ENCODE data around the gene SYNM. TPM values are rescaled to one million over a fixed set of nuclear protein-coding genes. Genes with fewer than 3 reads are reported as not detected.

The SYNM gene
- total and polyA plus RNA-seq, 2 of the 8 experiments (the other 6 are each of a cell fraction or from before 2014, with no cell fraction given) = 0.89 to 2.0 TPM

GRCh38 chr15:99085413-99086326, 19.2 kb upstream of the SYNM start:
- Histone ChIP-seq H3K4ac (replicated peaks; ENCODE audit: insufficient read length, low read depth, low read length) (no peak overlapping the region), H3K4me3 (ENCODE audit: extremely low read depth in 1 of 4, insufficient read depth in 2 of 4, low read depth in 3 of 4, low read length in 4 of 4) (no peak overlapping the region), H2BK15ac (ENCODE audit: low read length) (no peak overlapping the region), H2BK5ac (ENCODE audit: low read depth, low read length) (no peak overlapping the region), H2BK12ac (ENCODE audit: low read depth, low read length) (no peak overlapping the region), H4K5ac (ENCODE audit: insufficient read length, low read depth, low read length) (no peak overlapping the region), H4K8ac (ENCODE audit: extremely low read depth, insufficient read depth, low read length) (no peak overlapping the region), H3K4me1 (replicated peaks in 1 of 4; ENCODE audit: control insufficient read depth in 3 of 4, insufficient read depth in 4 of 4, low read length in 3 of 4) (peaks cover 0 to 5% (median 3%) of the 10 kb centered on the region in 4 experiments; a peak in 3 of 7 replicates), H2AK5ac (ENCODE audit: low read depth, low read length) (no peak overlapping the region), H3K23ac (ENCODE audit: insufficient read length) (no peak overlapping the region), H3K56ac (replicated peaks; ENCODE audit: insufficient read length, low read depth, low read length) (no peak overlapping the region), H3K27ac (ENCODE audit: low read depth, low read length) (no peak overlapping the region), H3K79me2 (ENCODE audit: control insufficient read depth in 1 of 2, insufficient read depth in 2 of 2, low read length in 2 of 2) (no peaks in the 10 kb centered on the region), H3K14ac (ENCODE audit: insufficient read length) (no peak overlapping the region), H3K23me2 (ENCODE audit: low read depth, low read length) (no peaks in the 10 kb centered on the region), H2BK120ac (replicated peaks; ENCODE audit: low read depth, low read length) (no peak overlapping the region), H2BK20ac (ENCODE audit: low read length) (no peak overlapping the region), H4K91ac (replicated peaks; ENCODE audit: insufficient read length, low read length) (no peak overlapping the region), H3K27me3 (replicated peaks in 1 of 4; ENCODE audit: control insufficient read depth in 3 of 4, extremely low read depth in 1 of 4, insufficient read depth in 3 of 4, low read length in 3 of 4) (no peaks in the 10 kb centered on the region), H3K36me3 (ENCODE audit: control insufficient read depth in 2 of 4, insufficient read depth in 4 of 4, low read length in 3 of 4) (no peaks in the 10 kb centered on the region), H3K9ac (replicated peaks in 1 of 4; ENCODE audit: extremely low read depth in 1 of 4, low read depth in 3 of 4, low read length in 3 of 4) (no peak overlapping the region), H3K18ac (ENCODE audit: extremely low read depth, low read length) (no peak overlapping the region), H4K20me1 (replicated peaks in 1 of 2; ENCODE audit: control insufficient read depth in 1 of 2, insufficient read depth in 2 of 2, low read length in 2 of 2) (no peaks in the 10 kb centered on the region), H3K9me3 (ENCODE audit: insufficient read depth in 2 of 2, low read depth in 1 of 2, low read length in 1 of 2) (no peaks in the 10 kb centered on the region; a peak in 1 of 4 replicates), H2AFZ (ENCODE audit: low read length) (no peak overlapping the region), H3K4me2 (ENCODE audit: insufficient read depth in 1 of 2, low read depth in 2 of 2, low read length in 2 of 2) (no peak overlapping the region), H3K79me1 (ENCODE audit: low read depth, low read length) (no peaks in the 10 kb centered on the region)
- POLR2A ChIA-PET (ENCODE audit: partially characterized antibody) = no interaction called here
- no peak for TF ChIP-seq KDM4A (IDR thresholded peaks at IDR 0.05; ENCODE audit: low read depth, low read length, severe bottlenecking)
- TF ChIP-seq RNF2 (IDR thresholded peaks at IDR 0.05; ENCODE audit: borderline replicate concordance, low read depth, low read length, missing control alignments, poor library complexity, severe bottlenecking) = no peak
- no peak for TF ChIP-seq E2F6 (IDR thresholded peaks at IDR 0.05)
- TF ChIP-seq SAP30 (IDR thresholded peaks at IDR 0.05; ENCODE audit: insufficient read depth, insufficient replicate concordance, low read length) = no peak
- no peak for TF ChIP-seq GTF2F1 (IDR thresholded peaks at IDR 0.05; ENCODE audit: borderline replicate concordance, low read depth, low read length)
- no peak for TF ChIP-seq JUND (IDR thresholded peaks at IDR 0.05; ENCODE audit: low read length)
- TF ChIP-seq TAF7 (optimal IDR thresholded peaks at IDR 0.05; ENCODE audit: borderline replicate concordance, low read depth, low read length) = no peak
- TF ChIP-seq TCF12 (IDR thresholded peaks at IDR 0.05; ENCODE audit: low read depth, low read length) = no peak
- CTCF ChIA-PET (ENCODE audit: partially characterized antibody) = interaction anchor here (0.7 to 2.5 kb wide), 6 partner anchors 9 to 1187 kb away, joined by 3 to 12 read pairs (median 3); no protein-coding TSS in a partner anchor
- DNase-seq (ENCODE audit: low read depth in 1 of 2, low spot score in 2 of 2) = no peak
- FAIRE-seq = no peak
- WGBS, 2 experiments (ENCODE audit: extremely low coverage in 1 of 2, insufficient coverage in 1 of 2, insufficient read length in 1 of 2, insufficient replicate concordance in 2 of 2, low coverage in 1 of 2, low lambda C conversion rate in 2 of 2, missing lambda C conversion rate in 1 of 2) = 91% methylated on average over 8 of the region's 8 CpGs; no CpG with 5 or more reads in 1 of the 2 experiments
